GF-D8 (cell line): ENCODE results near the gene GIGYF2.
"Not testable (repeated sequence)": the region's sequence is repeated elsewhere in the genome, so short reads cannot be mapped to it uniquely, and the experiment has no call there.

ENCODE experiments used
- DNase-seq: peaks from one replicate; lab custom pipeline; 2025; lab: John Stamatoyannopoulos, UW

GIGYF2 gene

DNA sequence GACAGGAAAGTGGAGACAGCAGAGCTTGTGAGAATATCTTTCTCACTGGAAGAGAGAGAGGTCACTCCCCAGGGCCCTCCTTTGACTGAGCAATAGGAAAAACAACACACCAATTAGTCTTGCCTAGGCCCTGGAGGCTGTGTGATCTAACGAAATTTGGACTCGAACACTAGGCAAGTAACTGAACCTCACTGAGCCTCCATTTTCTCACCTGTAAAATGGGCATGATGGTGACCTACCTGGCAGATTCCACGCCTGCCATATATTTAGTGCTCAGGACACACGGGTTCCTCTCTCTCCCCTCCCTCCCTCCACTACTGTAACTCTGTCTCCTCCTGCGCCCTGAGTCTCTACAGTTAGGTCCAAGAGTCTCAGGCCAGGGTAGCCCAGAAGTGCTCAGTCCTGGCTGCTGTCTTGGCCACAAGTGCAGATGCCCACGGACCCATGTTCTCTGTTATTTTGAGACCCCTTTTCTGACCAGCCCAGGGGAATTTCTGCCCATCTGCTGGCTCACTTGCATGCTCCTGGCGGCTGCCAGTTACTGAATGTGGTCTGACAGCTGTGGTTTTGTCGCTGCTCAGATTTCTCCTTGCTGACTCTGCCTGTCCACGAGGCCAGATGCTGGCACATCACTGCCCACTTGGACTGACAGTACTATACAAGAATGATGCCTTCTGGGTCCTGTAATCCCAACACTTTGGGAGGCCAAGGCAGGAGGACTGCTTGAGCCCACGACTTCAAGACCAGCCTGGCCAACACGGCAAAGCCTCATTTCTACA lies 9.6 kb upstream of the GIGYF2 start:
- DNase-seq: no peak

DNA sequence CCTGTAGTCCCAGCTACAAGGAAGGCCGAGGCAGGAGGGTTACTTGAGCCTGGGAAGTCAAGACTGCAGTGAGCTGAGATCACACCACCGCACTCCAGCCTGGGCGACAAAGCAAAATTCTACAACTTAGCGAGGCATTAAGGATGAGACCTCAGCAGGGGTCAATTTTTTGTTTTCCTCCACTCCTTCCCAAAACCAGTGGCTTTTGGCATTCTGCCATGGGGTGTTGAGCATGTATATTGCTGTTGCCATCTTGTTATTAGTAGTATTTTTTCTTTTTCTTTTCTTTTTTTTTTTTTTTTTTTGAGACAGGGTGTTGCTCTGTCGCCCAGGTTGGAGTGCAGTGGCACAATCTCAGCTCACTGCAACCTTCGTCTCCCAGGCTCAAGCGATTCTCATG lies 8.9 kb upstream of the GIGYF2 start:
- no peak for DNase-seq

DNA sequence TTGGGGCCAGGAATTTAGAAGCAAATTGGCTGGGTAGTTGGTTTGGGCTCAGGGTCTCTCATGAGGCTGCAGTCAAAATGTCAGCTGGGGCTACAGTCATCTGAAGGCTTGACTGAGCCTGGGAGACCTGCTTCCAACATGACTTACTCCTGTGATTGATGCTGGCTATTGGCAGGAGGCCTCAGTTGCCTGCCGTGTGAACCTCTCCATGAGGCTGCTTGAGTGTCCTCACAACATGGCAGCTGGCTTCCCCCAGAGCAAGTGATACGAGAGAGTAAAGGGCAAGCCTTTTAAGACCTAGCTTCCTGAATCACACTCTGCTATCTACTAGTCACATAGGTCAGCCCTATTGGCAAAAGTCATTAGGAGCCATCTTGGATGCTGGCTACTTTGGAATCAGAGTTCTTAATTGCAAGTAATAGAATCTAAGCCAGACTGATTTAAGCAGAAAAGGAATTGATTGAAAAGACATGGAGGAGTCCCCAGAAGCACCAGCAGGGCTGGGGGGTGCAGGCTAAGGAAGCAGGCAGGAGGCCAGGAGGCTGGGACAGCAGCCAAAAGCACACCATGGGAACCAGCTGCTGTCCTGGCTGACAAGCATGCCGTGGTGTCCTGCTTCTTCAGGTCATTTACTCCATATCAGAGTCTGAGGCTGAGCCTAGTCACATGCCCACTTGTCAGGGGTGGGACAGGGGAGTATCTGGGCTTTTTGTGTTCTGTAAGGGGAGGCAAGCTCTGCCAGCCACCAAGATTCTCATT lies 7.8 kb upstream of the GIGYF2 start:
- no peak for DNase-seq

DNA sequence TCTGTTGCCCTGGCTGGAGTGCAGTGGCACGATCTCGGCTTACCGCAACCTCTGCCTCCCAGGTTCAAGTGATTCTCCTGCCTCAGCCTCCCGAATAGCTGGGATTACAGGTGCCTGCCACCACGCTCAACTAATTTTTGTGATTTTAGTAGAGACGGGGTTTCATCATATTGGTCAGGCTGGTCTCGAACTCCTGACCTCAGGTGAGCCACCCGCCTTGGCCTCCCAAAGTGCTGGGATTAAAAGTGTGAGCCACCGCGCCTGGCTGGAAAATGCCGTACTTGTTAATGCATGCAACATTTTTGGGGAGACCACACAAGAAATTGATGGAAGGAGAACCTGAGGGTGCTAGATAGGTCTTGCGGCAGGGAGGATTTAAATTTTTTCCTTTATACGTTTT lies 6.0 kb upstream of the GIGYF2 start:
- not testable (repeated sequence) for DNase-seq

DNA sequence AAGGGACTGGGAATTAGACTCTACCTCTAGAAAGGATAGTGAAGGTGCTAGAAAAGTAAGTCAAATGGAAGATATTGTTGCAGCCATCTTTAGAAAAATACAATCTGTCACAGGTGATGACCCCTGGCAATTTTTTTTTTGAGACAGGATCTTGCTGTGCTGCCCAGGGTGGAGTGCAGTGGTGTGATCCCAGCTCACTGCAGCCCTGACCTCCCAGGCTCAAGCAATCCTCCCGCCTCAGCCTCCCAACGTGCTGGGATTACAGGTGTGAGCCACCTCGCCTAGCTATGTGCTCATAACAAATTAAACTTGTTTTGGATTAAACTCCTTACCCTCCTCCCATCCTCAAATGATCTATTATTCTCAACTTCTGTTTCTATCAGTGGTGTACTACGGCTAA lies 3.8 kb upstream of the GIGYF2 start:
- DNase-seq: no peak

DNA sequence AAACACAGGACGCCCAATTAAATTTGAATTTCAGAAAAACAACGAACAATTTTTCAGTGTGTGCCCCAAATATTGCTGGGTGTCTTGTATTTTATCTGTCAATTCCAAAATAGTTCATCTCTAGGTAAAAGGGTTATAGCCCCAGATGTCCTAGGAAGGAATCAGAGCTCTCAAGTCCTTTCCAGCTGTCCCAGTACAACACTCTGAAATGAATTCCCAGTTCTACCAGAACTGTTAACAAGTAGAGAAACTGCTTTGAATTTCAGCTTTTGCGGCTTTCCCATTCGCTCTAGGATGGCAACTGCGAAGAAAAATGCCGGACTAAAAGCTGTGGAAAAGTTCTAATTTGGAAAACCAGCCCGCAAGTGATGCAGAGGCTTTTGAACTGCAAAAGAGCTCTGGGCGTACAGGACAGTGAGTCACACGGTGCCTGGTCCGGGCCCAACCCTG lies 497 bp upstream of the GIGYF2 start:
- no peak for DNase-seq

DNA sequence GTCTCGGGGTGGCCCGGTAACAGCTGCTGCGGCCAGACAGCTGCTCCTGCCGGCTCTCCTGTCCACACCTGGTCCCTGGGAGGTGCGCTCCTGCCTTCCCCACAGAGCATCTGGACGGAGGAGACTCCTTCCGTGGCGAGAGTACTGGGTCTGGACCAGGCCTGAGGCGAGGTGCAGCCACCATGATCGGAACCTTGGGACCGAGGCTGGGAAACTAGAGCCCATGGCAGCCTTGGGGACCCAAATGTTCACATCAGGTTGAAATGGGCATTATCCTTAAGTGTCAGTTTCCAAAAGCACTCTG lies 628 bp downstream of the GIGYF2 start:
- no peak for DNase-seq

DNA sequence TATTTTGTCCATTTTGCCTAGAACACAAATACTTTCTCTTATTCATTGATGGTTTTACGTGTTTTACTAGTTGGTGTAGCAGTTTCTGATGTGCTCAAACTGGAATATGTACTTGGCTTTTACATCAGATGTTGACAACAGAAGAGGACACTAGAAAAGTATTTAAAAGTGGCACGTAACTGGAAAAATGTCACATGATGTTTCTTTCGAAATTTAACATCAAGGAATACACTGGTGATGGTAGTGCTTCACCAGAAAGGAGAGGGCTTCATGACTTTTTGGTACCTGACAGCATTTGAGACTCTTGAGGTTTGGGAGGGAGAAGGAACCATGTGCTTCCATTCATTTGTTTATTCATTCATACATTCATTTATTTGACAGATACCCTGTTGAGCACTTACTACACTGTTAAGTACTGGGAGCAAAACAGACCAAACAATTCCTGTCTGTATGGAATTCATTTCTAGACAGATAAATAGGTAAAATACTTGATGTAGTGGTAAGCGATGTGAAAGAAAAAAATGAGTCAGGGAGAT lies 1.5 kb downstream of the GIGYF2 start:
- no peak for DNase-seq

DNA sequence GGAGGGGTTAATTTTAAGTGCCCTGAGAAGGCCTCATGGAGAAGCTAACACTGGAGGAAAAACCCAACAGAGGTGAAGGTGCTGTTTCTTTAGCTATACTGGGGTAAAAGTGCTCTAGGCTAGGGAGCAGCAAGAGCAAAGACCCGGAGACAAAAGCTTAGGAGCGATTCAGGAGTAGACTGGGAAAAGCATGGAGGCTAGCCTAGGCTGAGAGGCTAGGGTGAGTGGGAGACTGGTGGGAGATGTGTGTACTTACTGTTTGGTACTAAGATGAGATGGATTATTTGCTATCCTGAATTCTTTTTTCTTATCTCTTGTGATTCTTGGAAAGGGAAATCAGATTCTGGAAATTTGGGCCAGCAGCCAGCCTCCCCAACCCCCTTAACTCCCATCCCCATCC lies 2.0 kb downstream of the GIGYF2 start:
- DNase-seq: no peak

DNA sequence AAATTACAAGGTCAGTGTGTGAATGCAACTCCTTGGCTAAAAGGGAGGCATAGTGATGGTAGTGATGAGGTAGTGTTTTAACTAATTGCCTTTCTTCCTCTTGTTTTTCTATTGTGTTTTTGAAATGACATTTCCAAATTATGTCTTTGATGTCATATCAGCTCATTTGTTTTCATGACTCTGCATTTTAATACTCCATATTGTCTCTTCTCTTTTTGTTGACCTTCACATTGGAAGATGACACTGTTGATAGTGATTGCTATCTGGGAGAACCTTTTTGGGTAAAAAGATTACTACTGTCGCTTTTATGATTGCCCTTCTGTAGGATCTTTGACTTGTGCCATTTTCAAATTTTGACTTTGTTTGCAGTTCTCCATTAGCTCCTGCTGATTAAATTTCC lies 3.0 kb downstream of the GIGYF2 start:
- no peak for DNase-seq

DNA sequence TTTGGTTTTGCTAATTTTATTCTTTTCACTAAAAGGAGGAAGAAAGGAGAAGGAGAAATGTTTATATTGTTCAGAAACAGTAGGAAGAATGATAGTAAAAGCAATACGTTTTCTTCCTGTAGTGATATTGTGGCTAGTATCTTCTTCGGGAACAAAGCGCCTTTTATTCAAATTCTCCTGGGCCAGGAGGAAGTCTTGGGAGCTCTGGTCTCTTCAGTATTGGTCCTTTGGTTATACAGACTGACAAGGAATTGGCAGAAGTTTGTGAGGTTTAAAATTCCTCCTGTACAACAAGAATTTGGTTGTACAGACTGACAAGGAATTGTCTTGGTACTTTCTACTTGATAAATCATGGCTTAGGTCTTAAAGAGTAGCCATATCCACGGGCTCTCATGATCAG lies 9.9 kb downstream of the GIGYF2 start:
- DNase-seq: no peak

DNA sequence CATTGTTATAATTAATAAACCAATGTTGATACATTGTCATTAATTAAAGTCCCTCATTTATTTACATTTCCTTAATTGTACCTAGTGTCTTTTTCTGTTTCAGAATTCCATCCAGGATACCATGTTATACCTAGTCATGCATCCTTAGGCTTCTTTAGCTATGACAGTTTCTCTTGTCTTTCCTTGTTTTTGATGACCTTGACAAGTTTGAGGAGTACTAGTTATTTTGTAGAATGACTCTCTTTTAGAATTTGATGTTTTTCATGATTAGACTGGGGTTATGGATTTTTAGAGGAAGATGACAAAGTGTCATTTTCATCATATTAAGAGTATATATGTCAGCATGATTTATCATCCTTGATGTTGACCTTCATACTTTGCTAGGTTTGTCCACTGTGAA lies 16.4 kb downstream of the GIGYF2 start:
- no peak for DNase-seq

DNA sequence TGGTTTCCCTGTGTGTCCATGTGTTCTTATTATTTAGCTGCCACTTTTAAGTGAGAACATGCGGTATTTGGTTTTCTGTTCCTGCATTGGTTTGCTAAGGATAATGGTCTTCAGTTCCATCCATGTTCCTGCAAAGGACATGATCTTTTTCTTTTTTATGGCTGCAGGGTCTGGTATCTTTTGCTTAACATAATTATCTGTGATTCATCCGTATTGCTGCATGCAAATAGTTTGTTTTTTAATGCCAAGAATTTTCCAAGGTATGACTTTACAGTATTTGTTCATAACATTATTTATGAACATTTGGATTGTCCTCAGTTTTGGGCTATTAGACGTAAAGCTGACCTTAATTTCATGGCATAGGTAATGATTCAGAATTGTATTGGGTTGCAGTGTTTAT lies 17.8 kb downstream of the GIGYF2 start:
- no peak for DNase-seq

DNA sequence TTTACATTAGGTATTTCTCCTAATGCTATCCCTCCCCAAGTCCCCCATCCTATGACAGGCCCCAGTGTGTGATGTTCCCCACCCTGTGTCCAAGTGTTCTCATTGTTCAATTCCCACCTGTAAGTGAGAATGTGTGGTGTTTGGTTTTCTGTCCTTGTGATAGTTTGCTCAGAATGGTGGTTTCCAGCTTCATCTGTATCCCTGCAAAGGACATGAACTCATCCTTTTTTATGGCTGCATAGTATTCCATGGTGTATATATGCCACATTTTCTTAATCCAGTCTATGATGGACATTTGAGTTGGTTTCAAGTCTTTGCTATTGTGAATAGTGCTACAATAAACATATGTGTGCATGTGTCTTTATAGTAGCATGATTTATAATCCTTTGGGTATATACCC lies 22.9 kb downstream of the GIGYF2 start:
- DNase-seq: not testable (repeated sequence)

DNA sequence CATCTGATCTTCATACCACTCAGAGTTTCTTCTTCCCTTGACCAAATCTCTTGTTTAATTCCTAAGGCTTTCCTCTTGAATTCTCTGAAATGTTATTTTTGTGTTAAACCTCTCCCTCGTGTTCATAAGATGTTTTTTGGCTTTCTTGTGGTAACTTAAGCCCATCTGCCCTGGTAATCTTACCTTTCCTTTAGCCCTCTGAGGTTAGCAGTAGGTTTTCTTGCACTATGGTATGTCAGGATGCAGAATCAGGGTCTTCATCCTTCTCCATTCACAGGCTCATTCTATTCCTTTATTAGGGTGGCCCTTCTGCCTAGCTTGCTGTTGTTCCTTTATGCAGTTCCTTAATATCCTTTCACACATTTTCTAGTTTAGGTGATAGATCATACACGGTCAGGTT lies 24.1 kb downstream of the GIGYF2 start:
- DNase-seq: no peak

DNA sequence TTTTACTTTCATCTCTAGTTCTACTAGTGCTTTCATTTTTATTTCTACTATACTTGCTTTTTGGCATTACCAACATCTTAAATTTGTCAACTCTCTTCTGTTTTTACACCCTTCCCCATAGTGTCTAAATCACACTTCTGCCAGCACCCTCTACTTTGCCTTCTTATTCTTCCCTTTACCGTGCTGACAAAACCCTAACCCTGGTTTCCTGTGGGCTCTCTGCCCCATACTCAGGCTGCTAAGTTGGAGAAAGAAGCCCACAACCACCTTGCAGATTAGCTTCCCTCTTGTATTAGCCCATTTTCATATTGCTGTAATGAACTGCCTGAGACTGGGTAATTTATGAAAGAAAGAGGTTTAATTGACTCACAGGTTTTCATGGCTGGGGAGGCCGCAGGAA lies 24.8 kb downstream of the GIGYF2 start:
- DNase-seq: peak; percentile 15

DNA sequence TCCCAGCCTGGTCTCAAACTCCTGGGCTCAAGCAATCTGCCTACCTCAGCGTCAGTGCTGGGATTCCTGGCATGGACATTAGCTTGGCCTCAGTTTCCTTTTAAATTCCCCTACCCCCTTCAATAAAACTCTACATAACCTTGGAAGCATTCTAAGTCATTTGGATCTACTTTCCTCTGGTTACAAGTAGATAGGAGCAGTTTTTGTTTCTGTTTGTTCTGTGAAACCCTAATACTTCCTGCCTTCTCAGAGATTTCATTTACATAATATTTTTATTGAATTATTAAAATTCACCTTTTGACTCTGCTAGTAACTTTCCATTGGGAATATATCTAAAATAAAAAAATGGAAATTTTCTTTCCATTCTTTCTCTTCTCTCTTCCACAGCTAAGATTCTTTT lies 25.9 kb downstream of the GIGYF2 start:
- DNase-seq: no peak

DNA sequence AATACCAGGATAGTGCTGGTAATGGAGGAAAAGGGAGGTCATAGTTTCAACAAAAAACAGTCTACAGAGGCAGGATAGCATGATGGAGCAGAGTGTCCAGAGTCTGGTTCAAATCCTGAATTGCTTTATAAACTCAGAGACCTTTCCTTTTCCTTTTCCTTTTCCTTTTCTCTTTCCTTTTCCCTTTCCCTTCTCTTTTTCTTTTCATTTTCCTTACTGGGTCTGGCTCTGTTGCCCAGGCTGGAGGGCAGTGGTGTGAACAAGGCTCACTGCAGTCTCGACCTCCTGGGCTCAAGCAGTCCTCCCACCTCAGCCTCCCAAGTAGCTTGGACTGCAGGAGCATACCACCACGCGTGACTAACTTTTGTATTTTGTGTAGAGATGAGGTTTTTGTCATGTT lies 31.7 kb downstream of the GIGYF2 start:
- no peak for DNase-seq

DNA sequence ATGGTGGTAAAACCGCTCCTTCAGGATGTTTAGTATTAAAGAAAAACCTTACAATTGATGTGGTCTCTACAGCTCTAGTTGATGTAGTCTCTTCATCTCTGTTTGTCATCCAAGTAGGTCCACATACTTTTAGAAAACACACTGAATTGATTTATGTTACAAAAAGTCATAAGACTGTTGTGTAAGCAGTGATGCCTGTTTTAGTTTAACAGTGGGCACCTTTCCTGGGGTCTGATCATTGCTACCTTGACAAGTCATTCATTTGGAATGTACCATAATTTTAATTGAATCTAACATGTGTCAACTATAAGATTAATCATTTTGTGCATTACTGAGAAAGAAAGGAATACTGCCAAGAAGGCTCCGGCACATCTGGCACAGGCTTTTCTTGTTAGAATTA lies 34.3 kb downstream of the GIGYF2 start:
- DNase-seq: no peak

DNA sequence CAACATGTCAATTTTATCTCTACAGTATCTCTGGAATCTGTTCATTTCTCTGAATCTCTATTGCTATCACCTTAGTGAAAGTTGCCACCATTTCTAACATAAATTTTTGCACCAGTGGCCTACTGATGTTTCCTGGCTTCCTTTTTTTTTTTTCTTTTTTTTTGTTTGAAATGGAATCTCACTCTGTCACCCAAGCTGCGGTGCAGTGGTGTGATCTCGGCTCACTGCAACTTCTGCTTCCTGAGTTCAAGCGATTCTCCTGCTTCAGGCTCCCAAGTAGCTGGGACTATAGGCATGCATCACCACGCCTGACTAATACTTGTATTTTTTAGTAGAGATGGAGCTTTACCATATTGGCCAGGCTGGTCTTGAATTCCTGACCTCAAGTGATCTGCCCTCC lies 44.2 kb downstream of the GIGYF2 start:
- no peak for DNase-seq

DNA sequence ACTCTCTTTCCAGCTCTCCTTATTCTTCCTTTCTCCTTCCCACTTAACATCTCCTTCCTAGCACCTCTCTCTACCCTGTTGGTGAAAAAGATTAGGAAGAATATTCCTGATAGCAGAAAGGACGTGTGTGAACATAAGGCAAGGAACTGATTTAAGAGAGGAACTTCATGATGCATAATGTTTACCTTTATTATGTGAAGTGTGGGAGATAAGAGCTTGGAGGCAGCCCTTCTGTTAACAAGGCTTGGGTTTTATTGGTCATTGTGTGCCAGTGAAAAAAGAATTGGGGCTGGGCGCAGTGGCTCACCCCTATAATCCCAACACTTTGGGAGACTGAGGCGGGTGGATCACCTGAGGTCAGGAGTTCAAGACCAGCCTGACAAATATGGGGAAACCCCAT lies 44.8 kb downstream of the GIGYF2 start:
- no peak for DNase-seq

DNA sequence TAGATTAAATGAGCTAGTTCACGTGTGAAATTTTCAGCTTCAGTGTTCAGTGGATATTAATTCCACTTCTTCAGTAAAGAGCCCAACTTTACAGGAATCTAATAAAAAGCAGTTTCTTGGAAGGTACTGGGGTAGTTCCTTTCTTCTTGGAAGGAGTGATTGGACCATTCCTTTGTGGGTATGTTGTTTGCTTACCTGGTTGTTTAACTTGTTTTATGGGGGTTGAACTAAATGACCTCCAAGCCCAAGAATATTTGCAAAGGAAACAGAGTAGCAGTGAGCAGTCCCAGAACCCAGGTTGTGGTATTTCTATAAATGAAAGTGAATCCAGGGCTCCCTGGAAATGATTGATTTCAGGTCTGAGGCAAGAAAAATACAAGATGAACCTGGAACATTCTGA lies 47.8 kb downstream of the GIGYF2 start:
- no peak for DNase-seq

DNA sequence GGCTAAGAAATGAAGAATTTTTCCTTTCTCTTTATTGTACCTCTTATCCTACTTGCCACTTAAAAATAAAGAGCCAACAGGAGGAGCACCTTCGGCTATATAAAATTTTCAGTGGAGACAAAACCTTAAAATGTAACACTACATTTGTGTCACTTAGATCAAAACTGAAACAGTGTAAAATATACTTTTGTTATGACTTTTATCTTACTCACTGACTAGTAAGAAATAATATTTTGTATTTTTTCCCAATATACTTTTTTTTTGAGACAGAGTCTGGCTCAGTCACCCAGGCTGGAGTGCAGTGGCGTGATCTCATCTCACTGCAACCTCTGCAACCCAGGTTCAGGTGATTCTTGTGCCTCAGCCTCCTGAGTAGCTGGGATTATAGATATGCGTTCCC lies 50.9 kb downstream of the GIGYF2 start:
- DNase-seq: no peak

DNA sequence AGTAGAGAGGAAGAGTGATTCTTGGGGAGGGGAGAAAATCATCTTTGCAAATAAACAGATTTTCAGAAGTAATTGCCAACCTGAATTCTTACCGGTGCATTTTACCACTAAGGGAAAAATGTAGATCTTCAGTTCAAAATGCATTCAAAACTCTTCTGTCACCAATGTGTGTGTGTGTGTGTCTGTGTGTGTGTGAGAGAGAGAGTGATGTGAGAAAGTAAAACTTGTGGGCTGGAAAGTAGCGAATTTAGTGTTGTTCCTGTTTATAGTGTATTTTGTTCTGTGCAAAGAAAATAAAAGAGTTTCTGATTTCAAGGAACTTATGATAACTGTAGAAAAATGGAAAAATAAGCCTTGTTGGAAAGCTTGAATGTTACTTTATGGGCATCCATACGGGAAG lies 52.2 kb downstream of the GIGYF2 start:
- no peak for DNase-seq
